Medulla oblongata (tissue), 1 donor: ENCODE results near the gene ATXN7L2.
A peak's percentile ranks its signal among the peaks of the same experiment; 100 is the strongest.

Source experiments
- DNase-seq: peaks from one replicate; pipeline ENCODE4 v3.0.0-alpha.2; 2015; ENCODE audit errors: extremely low spot score

ATXN7L2 gene

GRCh38 chr1:109523706-109524105 is 40.0 kb downstream of the ATXN7L2 start:
- DNase-seq = no peak

GRCh38 chr1:109527098-109527811 is 43.5 kb downstream of the ATXN7L2 start:
- DNase-seq = no peak

GRCh38 chr1:109527846-109528695 is 44.4 kb downstream of the ATXN7L2 start:
- no peak for DNase-seq

- no peak for DNase-seq
Measured at GRCh38 chr1:109528712-109529111, 45.0 kb downstream of the ATXN7L2 start.

GRCh38 chr1:109529881-109530456 is 46.3 kb downstream of the ATXN7L2 start:
- no peak for DNase-seq

- peak; percentile 54 for DNase-seq
Measured at GRCh38 chr1:109530457-109531087, 46.9 kb downstream of the ATXN7L2 start.

- no peak for DNase-seq
Measured at GRCh38 chr1:109531380-109531779, 47.7 kb downstream of the ATXN7L2 start.

GRCh38 chr1:109531826-109532364 is 48.2 kb downstream of the ATXN7L2 start:
- no peak for DNase-seq

- DNase-seq = peak; percentile 90
Measured at GRCh38 chr1:109532365-109533136, 48.8 kb downstream of the ATXN7L2 start.

- DNase-seq = no peak
Measured at GRCh38 chr1:109534307-109534858, 50.7 kb downstream of the ATXN7L2 start.

- DNase-seq = no peak
Measured at GRCh38 chr1:109535481-109535880, 51.8 kb downstream of the ATXN7L2 start.

GRCh38 chr1:109535971-109536491 is 52.3 kb downstream of the ATXN7L2 start:
- peak; percentile 66 for DNase-seq

GRCh38 chr1:109537450-109538178 is 53.9 kb downstream of the ATXN7L2 start:
- no peak for DNase-seq

GRCh38 chr1:109538827-109539555 is 55.3 kb downstream of the ATXN7L2 start:
- DNase-seq = no peak

- DNase-seq = no peak
Measured at GRCh38 chr1:109539676-109540075, 56.0 kb downstream of the ATXN7L2 start, which contains the start of gene GPR61. Gene GPR61, plus strand, starts transcription at chr1:109539872. Its CDS starts 3,151 bp downstream, at chr1:109543023.

GRCh38 chr1:109541102-109541501 is 57.4 kb downstream of the ATXN7L2 start:
- DNase-seq = peak; percentile 62
